ENCODE measurements around the gene CFAP91. TPM values are rescaled to one million over a fixed set of nuclear protein-coding genes. Genes with fewer than 3 reads are reported as not detected.

The CFAP91 gene
- total RNA-seq, 1 donor: 0.36 TPM

GRCh38 chr3:119665954-119666559 is 36.8 kb upstream of the CFAP91 start:
- Histone ChIP-seq H3K36me3 (ENCODE audit: insufficient read depth, low read length) (peaks cover 6% of the 10 kb centered on the region), H3K4me1 (ENCODE audit: insufficient read depth, low read length) (peaks cover 42% of the 10 kb centered on the region), H2AFZ (ENCODE audit: low read length) (no peak overlapping the region)

GRCh38 chr3:119669906-119670570 is 32.8 kb upstream of the CFAP91 start:
- Histone ChIP-seq H4K20me1 (ENCODE audit: insufficient read depth, low read length) (no peaks in the 10 kb centered on the region), H3K79me2 (ENCODE audit: insufficient read depth, low read length) (no peaks in the 10 kb centered on the region), H3K27ac (ENCODE audit: low read depth, low read length) (no peak overlapping the region), H3K4me3 (ENCODE audit: insufficient read depth, low read length) (no peak overlapping the region), H3K9me3 (ENCODE audit: low read depth, low read length) (no peaks in the 10 kb centered on the region), H3K4me2 (ENCODE audit: insufficient read depth, low read length) (no peak overlapping the region), H3K27me3 (ENCODE audit: insufficient read depth, low read length) (no peaks in the 10 kb centered on the region), H3K4me1 (ENCODE audit: insufficient read depth, low read length) (peaks cover 9% of the 10 kb centered on the region), H3K36me3 (ENCODE audit: insufficient read depth, low read length) (peaks cover 29% of the 10 kb centered on the region), H2AFZ (ENCODE audit: low read length) (no peak overlapping the region)
- TF ChIP-seq, protein P1, sequence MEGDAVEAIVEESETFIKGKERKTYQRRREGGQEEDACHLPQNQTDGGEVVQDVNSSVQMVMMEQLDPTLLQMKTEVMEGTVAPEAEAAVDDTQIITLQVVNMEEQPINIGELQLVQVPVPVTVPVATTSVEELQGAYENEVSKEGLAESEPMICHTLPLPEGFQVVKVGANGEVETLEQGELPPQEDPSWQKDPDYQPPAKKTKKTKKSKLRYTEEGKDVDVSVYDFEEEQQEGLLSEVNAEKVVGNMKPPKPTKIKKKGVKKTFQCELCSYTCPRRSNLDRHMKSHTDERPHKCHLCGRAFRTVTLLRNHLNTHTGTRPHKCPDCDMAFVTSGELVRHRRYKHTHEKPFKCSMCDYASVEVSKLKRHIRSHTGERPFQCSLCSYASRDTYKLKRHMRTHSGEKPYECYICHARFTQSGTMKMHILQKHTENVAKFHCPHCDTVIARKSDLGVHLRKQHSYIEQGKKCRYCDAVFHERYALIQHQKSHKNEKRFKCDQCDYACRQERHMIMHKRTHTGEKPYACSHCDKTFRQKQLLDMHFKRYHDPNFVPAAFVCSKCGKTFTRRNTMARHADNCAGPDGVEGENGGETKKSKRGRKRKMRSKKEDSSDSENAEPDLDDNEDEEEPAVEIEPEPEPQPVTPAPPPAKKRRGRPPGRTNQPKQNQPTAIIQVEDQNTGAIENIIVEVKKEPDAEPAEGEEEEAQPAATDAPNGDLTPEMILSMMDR (IDR thresholded peaks at IDR 0.05; ENCODE audit: extremely low read depth, low read depth, low read length): no peak
- no peak for DNase-seq (ENCODE audit: insufficient read length, low spot score, missing footprints)

More at GRCh38 chr3:119665954-119666559, 36.8 kb upstream of the CFAP91 start:
- no peaks in the 10 kb centered on the region for H3K79me2 ChIP-seq (ENCODE audit: insufficient read depth, low read length)
- H4K20me1 ChIP-seq (ENCODE audit: insufficient read depth, low read length): no peaks in the 10 kb centered on the region
- DNase-seq (ENCODE audit: insufficient read length, low spot score, missing footprints): no peak
- H3K27me3 ChIP-seq (ENCODE audit: insufficient read depth, low read length): no peaks in the 10 kb centered on the region
- no peaks in the 10 kb centered on the region for H3K9me3 ChIP-seq (ENCODE audit: low read depth, low read length)
- no peak overlapping the region for H3K4me2 ChIP-seq (ENCODE audit: insufficient read depth, low read length)
- peak overlapping the region; percentile 88 for H3K27ac ChIP-seq (ENCODE audit: low read depth, low read length)
- TF ChIP-seq, protein P1 (IDR thresholded peaks at IDR 0.05; ENCODE audit: extremely low read depth, low read depth, low read length): no peak
- H3K4me3 ChIP-seq (ENCODE audit: insufficient read depth, low read length): no peak overlapping the region

GRCh38 chr3:119672776-119673175 is 30.0 kb upstream of the CFAP91 start:
- H3K79me2 ChIP-seq (ENCODE audit: insufficient read depth, low read length): peaks cover 12% of the 10 kb centered on the region
- no peaks in the 10 kb centered on the region for H3K27me3 ChIP-seq (ENCODE audit: insufficient read depth, low read length)
- H3K9me3 ChIP-seq (ENCODE audit: low read depth, low read length): no peaks in the 10 kb centered on the region
- peaks cover 29% of the 10 kb centered on the region for H3K36me3 ChIP-seq (ENCODE audit: insufficient read depth, low read length)
- peaks cover 15% of the 10 kb centered on the region for H3K4me1 ChIP-seq (ENCODE audit: insufficient read depth, low read length)
- TF ChIP-seq, protein P1 (IDR thresholded peaks at IDR 0.05; ENCODE audit: extremely low read depth, low read depth, low read length): no peak
- H4K20me1 ChIP-seq (ENCODE audit: insufficient read depth, low read length): no peaks in the 10 kb centered on the region
- DNase-seq (ENCODE audit: insufficient read length, low spot score, missing footprints): no peak
- H3K27ac ChIP-seq (ENCODE audit: low read depth, low read length): no peak overlapping the region
- H3K4me2 ChIP-seq (ENCODE audit: insufficient read depth, low read length): no peak overlapping the region
- no peak overlapping the region for H2AFZ ChIP-seq (ENCODE audit: low read length)
- H3K4me3 ChIP-seq (ENCODE audit: insufficient read depth, low read length): no peak overlapping the region

DNA sequence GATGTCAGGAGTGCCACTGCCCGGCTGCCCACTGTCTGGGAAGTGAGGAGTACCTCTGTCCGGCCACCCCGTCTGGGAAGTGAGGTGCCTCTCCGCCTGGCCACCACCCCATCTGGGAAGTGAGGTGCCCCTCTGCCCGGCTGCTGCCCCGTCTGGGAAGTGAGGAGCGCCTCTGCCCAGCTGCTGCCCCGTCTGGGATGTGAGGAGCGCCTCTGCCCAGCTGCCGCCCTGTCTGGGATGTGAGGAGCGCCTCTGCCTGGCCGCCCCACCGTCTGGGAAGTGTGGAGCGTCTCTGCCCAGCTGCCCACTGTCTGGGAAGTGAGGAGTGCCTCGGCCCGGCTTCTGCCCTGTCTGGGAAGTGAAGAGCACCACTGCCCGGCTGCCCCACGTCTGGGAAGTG is 28.9 kb upstream of the CFAP91 start:
- Histone ChIP-seq H3K27ac (ENCODE audit: low read depth, low read length) (no peak overlapping the region), H3K4me1 (ENCODE audit: insufficient read depth, low read length) (peaks cover 16% of the 10 kb centered on the region), H4K20me1 (ENCODE audit: insufficient read depth, low read length) (no peaks in the 10 kb centered on the region), H3K79me2 (ENCODE audit: insufficient read depth, low read length) (peaks cover 12% of the 10 kb centered on the region), H3K27me3 (ENCODE audit: insufficient read depth, low read length) (no peaks in the 10 kb centered on the region), H3K4me3 (ENCODE audit: insufficient read depth, low read length) (no peak overlapping the region), H3K9me3 (ENCODE audit: low read depth, low read length) (no peaks in the 10 kb centered on the region), H3K36me3 (ENCODE audit: insufficient read depth, low read length) (peaks cover 29% of the 10 kb centered on the region), H2AFZ (ENCODE audit: low read length) (no peak overlapping the region), H3K4me2 (ENCODE audit: insufficient read depth, low read length) (no peak overlapping the region)
- TF ChIP-seq, protein P1 (IDR thresholded peaks at IDR 0.05; ENCODE audit: extremely low read depth, low read depth, low read length): no peak
- no peak for DNase-seq (ENCODE audit: insufficient read length, low spot score, missing footprints)
